Measurements from ENCODE around the gene ODF2L. TPM values are rescaled to one million over a fixed set of nuclear protein-coding genes. Genes with fewer than 3 reads are reported as not detected.

Gene ODF2L
- total RNA-seq, 1 experiment from 2014 or later = 27.3 TPM

GRCh38 chr1:86356247-86356646, 39.9 kb downstream of the ODF2L start:
- H3K4me1 Mint-ChIP-seq = no peaks in the 10 kb centered on the region

More at GRCh38 chr1:86356247-86356646, 39.9 kb downstream of the ODF2L start:
- Histone ChIP-seq H4K5ac (ENCODE audit: insufficient read length, low read depth, low read length) (no peak overlapping the region), H2BK12ac (ENCODE audit: insufficient read length, low read depth, low read length) (no peak overlapping the region), H2AK5ac (ENCODE audit: insufficient read length, low read length) (no peak overlapping the region), H3K9ac (ENCODE audit: extremely low read depth, insufficient read length, low read length) (no peak overlapping the region), H3T11ph (ENCODE audit: low read length) (no peak overlapping the region), H4K20me1 (ENCODE audit: control insufficient read depth, insufficient read depth, insufficient read length) (no peaks in the 10 kb centered on the region), H2BK15ac (ENCODE audit: low read depth, low read length) (no peak overlapping the region), H2BK5ac (ENCODE audit: insufficient read length, low read length) (no peak overlapping the region), H3K23ac (ENCODE audit: insufficient read length, low read depth, low read length) (no peak overlapping the region), H3K9me3 (ENCODE audit: control insufficient read depth, low read depth, low read length) (no peaks in the 10 kb centered on the region), H3K56ac (ENCODE audit: insufficient read length, low read depth, low read length) (no peak overlapping the region), H3K4ac (ENCODE audit: low read depth, low read length) (no peak overlapping the region), H3K18ac (ENCODE audit: insufficient read length, low read depth, low read length) (no peak overlapping the region), H2BK120ac (ENCODE audit: low read depth, low read length, poor library complexity, severe bottlenecking) (no peak overlapping the region), H4K8ac (replicated peaks; ENCODE audit: insufficient read length, low read depth, low read length) (no peak overlapping the region), H2BK20ac (ENCODE audit: low read depth, low read length, poor library complexity, severe bottlenecking) (no peak overlapping the region), H3K79me1 (ENCODE audit: insufficient read depth, low read depth, low read length, poor library complexity, severe bottlenecking) (no peaks in the 10 kb centered on the region), H3K14ac (ENCODE audit: insufficient read depth, low read length) (no peak overlapping the region), H2AFZ (ENCODE audit: low read length) (no peak overlapping the region), H3K79me2 (ENCODE audit: insufficient read depth, low read length) (no peaks in the 10 kb centered on the region), H3K27ac (ENCODE audit: insufficient read length, low read depth, low read length) (no peak overlapping the region), H3K23me2 (ENCODE audit: insufficient read length, low read depth, low read length, poor library complexity, severe bottlenecking) (no peaks in the 10 kb centered on the region), H3K4me1 (ENCODE audit: insufficient read depth, low read length) (no peaks in the 10 kb centered on the region), H3K27me3 (ENCODE audit: insufficient read depth, low read length) (no peaks in the 10 kb centered on the region), H3K4me2 (ENCODE audit: insufficient read depth, insufficient read length, low read length) (no peak overlapping the region), H4K91ac (ENCODE audit: insufficient read length, low read depth, low read length) (no peak overlapping the region)
- TF ChIP-seq CTCF (conservative IDR thresholded peaks at IDR 0.05) = peak; percentile 37; the same call in 2 of the 3 replicates
- peaks cover 5 to 23% (median 16%) of the 10 kb centered on the region in 3 experiments for H3K36me3 Mint-ChIP-seq (ENCODE audit: insufficient read depth in 1 of 3, low read depth in 3 of 3)
- DNase-seq = no peak
- no peak overlapping the region; a peak in 1 of 7 replicates for H3K27ac Mint-ChIP-seq
- no peaks in the 10 kb centered on the region for H3K9me3 Mint-ChIP-seq
- no CpG with 5 or more reads among the region's 10 CpGs for WGBS (ENCODE audit: extremely low coverage, insufficient read length, low lambda C conversion rate)
- H3K27me3 Mint-ChIP-seq (ENCODE audit: low read depth) = no peaks in the 10 kb centered on the region
- H3K4me3 Mint-ChIP-seq = no peak overlapping the region
